PFSK-1 (cell line): ENCODE results near the gene TTC39C.
A peak's percentile ranks its signal among the peaks of the same experiment; 100 is the strongest.

Source experiments
- FOXP2 ChIP-seq: optimal IDR thresholded peaks from 2 replicates; pipeline ENCODE3; 2011; ENCODE audit warnings: borderline replicate concordance, control low read depth, inconsistent platforms; ENCODE audit not compliant: insufficient read depth; ENCODE audit errors: extremely low read length, extremely low read depth
- POLR2AphosphoS5 ChIP-seq: IDR thresholded peaks from 2 replicates; pipeline ENCODE4 v1.6.1; 2012; ENCODE audit warnings: low read depth, mild to moderate bottlenecking, control low read depth, low read length, moderate library complexity
- REST ChIP-seq, 2 experiments: IDR thresholded peaks; 2 replicates each; pipeline versions ENCODE4 v1.6.1 to v1.8.0; 2011 to 2012; ENCODE audit warnings: low read depth in 2 of 2, low read length in 2 of 2, control low read depth in 1 of 2, inconsistent platforms in 1 of 2, mild to moderate bottlenecking in 1 of 2, moderate library complexity in 1 of 2; ENCODE audit not compliant: insufficient read depth in 1 of 2
- SIN3A ChIP-seq: IDR thresholded peaks from 2 replicates; pipeline ENCODE4 v1.6.1; 2012; ENCODE audit warnings: mild to moderate bottlenecking, low read length, moderate library complexity, borderline replicate concordance; ENCODE audit not compliant: insufficient read depth
- TAF1 ChIP-seq: IDR thresholded peaks from 2 replicates; pipeline ENCODE4 v1.6.1; 2012; ENCODE audit warnings: low read length, control low read depth, borderline replicate concordance; ENCODE audit not compliant: insufficient read depth

GRCh38 chr18:23983112-23983511 lies 31.4 kb upstream of the TTC39C start:
- TF ChIP-seq SIN3A = no peak
- no peak for TF ChIP-seq TAF1
- peak; percentile 36 to 74; a peak in 3 of 4 replicates for TF ChIP-seq REST (IDR thresholded peaks at IDR 0.05; ENCODE audit: insufficient read depth in 1 of 2, low read depth in 2 of 2, low read length in 2 of 2)
- no peak for TF ChIP-seq FOXP2
- no peak for TF ChIP-seq POLR2AphosphoS5
